Natural killer cell (primary cell): Measurements from ENCODE around the gene KCNIP2. TPM values are rescaled to one million over a fixed set of nuclear protein-coding genes. Genes with fewer than 3 reads are reported as not detected.

ENCODE experiments used
- ATAC-seq, 3 donors: fragments of 150-1000 bp in 2 of 3; fragments of 200-7000 bp in 1 of 3; cut with Tn5 transposase; 1 replicate in 1 of 3; 2 replicates in 2 of 3; pipeline ENCODE4 v1.10.0; 2021; ENCODE audit warnings: mild to moderate bottlenecking in 2 of 3, moderate library complexity in 2 of 3
- DNase-seq, 2 donors: peaks; one replicate each; pipeline versions ENCODE4 v3.0.0 to v3.0.0-alpha.2; 2013 to 2021; ENCODE audit warnings: mixed read lengths in 1 of 2
- H3K27ac ChIP-seq: one replicate; pipeline ENCODE4 v1.5.1; 2013; ENCODE audit warnings: mild to moderate bottlenecking, low read length
- H3K27me3 ChIP-seq: one replicate; pipeline ENCODE4 v1.6.1; 2013; ENCODE audit warnings: low read length; ENCODE audit not compliant: control insufficient read depth, insufficient read depth
- H3K36me3 ChIP-seq: one replicate; pipeline ENCODE4 v1.6.1; 2013; ENCODE audit warnings: low read length; ENCODE audit not compliant: control insufficient read depth, insufficient read depth
- H3K4me1 ChIP-seq: one replicate; pipeline ENCODE4 v1.6.1; 2013; ENCODE audit warnings: low read length; ENCODE audit not compliant: control insufficient read depth, insufficient read depth
- H3K4me3 ChIP-seq: one replicate; pipeline ENCODE4 v1.5.1; 2013; ENCODE audit warnings: low read length
- H3K9me3 ChIP-seq: one replicate; pipeline ENCODE4 v1.6.1; 2013; ENCODE audit warnings: low read length; ENCODE audit not compliant: control insufficient read depth, insufficient read depth
- H3K27ac Mint-ChIP-seq, 2 donors: one replicate each; pipeline ENCODE4 v1.8.0; 2022; ENCODE audit warnings: mild to moderate bottlenecking in 2 of 2, mixed read lengths in 2 of 2, moderate library complexity in 1 of 2
- H3K27me3 Mint-ChIP-seq, 2 donors: one replicate each; pipeline ENCODE4 v1.8.0; 2022; ENCODE audit warnings: low read depth in 2 of 2, mixed read lengths in 2 of 2
- H3K36me3 Mint-ChIP-seq: one replicate; pipeline ENCODE4 v1.8.0; 2022; ENCODE audit warnings: mixed read lengths
- H3K4me1 Mint-ChIP-seq, 2 donors: one replicate each; pipeline ENCODE4 v1.8.0; 2022; ENCODE audit warnings: mixed read lengths in 2 of 2
- H3K4me3 Mint-ChIP-seq: one replicate; pipeline ENCODE4 v1.8.0; 2022; ENCODE audit warnings: mild to moderate bottlenecking, moderate library complexity, mixed read lengths
- H3K9me3 Mint-ChIP-seq, 2 donors: one replicate each; pipeline ENCODE4 v1.8.0; 2022; ENCODE audit warnings: mixed read lengths in 2 of 2
- WGBS: methylation state at CpG from one replicate; pipeline ENCODE4 v1.1.7; 2013; ENCODE audit warnings: missing lambda C conversion rate; ENCODE audit not compliant: insufficient coverage; 5-methylcytosine and 5-hydroxymethylcytosine counted together
- intact Hi-C: fragments of 100-400 bp; cut with micrococcal nuclease; formaldehyde crosslinking; loops from one replicate; pipeline ENCODE4 v1.14.2; 2022
- total RNA-seq, 4 donors: library from RNA; stranded (reverse); fragments of 120-200 nt in 1 of 4; gene quantifications; one replicate each; pipeline versions ENCODE4 v1.2.3 to v1.2.4, GENCODE V29; 2013 to 2022
- TF ChIP-seq, protein P1 (sequence below): fragments of 200-600 bp; IDR thresholded peaks from one replicate; pipeline ENCODE4 v1.8.0; 2022; ENCODE audit warnings: antibody characterized with exemption

Gene KCNIP2
- total RNA-seq, 3 donors from 2014 or later (not counting 1 experiment from before 2014, with no cell fraction given), result 0.97 to 2.0 (median 1.6) TPM

DNA sequence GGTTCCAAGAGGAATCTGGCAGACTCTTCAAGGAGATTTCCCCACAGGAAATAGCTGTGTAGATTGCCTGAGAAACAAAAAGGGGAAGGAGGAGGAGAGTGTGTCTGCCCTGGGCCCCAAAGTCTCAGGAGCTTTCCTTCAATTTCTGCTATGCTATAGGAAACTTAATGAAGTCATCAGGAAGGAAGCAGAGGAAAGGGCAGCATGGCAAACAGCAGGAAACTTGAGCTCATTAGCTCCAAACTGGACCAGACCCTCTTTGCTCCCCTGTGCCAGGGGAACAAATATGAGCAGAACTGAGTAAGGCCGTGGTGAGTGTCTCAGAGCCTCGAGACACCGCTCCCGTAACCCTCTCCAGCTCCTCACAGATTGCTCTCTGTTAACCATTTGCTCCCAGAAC lies 4.8 kb upstream of the KCNIP2 start:
- Histone ChIP-seq H3K27ac (no peak overlapping the region), H3K27me3 (no peaks in the 10 kb centered on the region), H3K36me3 (peaks cover 21% of the 10 kb centered on the region), H3K4me1 (peaks cover 9% of the 10 kb centered on the region), H3K9me3 (no peaks in the 10 kb centered on the region), H3K4me3 (no peak overlapping the region)
- H3K27me3 Mint-ChIP-seq, result peaks cover 6 to 8% of the 10 kb centered on the region in 2 donors
- H3K4me3 Mint-ChIP-seq, result no peak overlapping the region
- DNase-seq (no peak), ATAC-seq (no peak)
- H3K4me1 Mint-ChIP-seq, result peaks cover 11 to 17% of the 10 kb centered on the region in 2 donors
- TF ChIP-seq, protein P1, sequence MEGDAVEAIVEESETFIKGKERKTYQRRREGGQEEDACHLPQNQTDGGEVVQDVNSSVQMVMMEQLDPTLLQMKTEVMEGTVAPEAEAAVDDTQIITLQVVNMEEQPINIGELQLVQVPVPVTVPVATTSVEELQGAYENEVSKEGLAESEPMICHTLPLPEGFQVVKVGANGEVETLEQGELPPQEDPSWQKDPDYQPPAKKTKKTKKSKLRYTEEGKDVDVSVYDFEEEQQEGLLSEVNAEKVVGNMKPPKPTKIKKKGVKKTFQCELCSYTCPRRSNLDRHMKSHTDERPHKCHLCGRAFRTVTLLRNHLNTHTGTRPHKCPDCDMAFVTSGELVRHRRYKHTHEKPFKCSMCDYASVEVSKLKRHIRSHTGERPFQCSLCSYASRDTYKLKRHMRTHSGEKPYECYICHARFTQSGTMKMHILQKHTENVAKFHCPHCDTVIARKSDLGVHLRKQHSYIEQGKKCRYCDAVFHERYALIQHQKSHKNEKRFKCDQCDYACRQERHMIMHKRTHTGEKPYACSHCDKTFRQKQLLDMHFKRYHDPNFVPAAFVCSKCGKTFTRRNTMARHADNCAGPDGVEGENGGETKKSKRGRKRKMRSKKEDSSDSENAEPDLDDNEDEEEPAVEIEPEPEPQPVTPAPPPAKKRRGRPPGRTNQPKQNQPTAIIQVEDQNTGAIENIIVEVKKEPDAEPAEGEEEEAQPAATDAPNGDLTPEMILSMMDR, result no peak
- no peaks in the 10 kb centered on the region for H3K9me3 Mint-ChIP-seq
- no peaks in the 10 kb centered on the region for H3K36me3 Mint-ChIP-seq
- WGBS, result 88% methylated on average over 4 of the region's 4 CpGs
- no peak overlapping the region for H3K27ac Mint-ChIP-seq
- intact Hi-C loops, result no loop called here

GRCh38 chr10:101845893-101846292 lies 2.3 kb upstream of the KCNIP2 start:
- Histone ChIP-seq H3K27me3 (no peaks in the 10 kb centered on the region), H3K4me1 (peaks cover 18% of the 10 kb centered on the region), H3K4me3 (no peak overlapping the region), H3K27ac (no peak overlapping the region), H3K36me3 (peaks cover 14% of the 10 kb centered on the region), H3K9me3 (no peaks in the 10 kb centered on the region)
- intact Hi-C loops, result no loop called here
- H3K4me1 Mint-ChIP-seq, result peaks cover 12 to 27% of the 10 kb centered on the region in 2 donors
- 100% methylated on average over 3 of the region's 3 CpGs for WGBS
- H3K27ac Mint-ChIP-seq, result no peak overlapping the region
- no peaks in the 10 kb centered on the region for H3K9me3 Mint-ChIP-seq
- H3K27me3 Mint-ChIP-seq, result peaks cover 9 to 15% of the 10 kb centered on the region in 2 donors
- no peak overlapping the region for H3K4me3 Mint-ChIP-seq
- no peaks in the 10 kb centered on the region for H3K36me3 Mint-ChIP-seq
- TF ChIP-seq, protein P1, result no peak
- DNase-seq (no peak), ATAC-seq (no peak)

DNA sequence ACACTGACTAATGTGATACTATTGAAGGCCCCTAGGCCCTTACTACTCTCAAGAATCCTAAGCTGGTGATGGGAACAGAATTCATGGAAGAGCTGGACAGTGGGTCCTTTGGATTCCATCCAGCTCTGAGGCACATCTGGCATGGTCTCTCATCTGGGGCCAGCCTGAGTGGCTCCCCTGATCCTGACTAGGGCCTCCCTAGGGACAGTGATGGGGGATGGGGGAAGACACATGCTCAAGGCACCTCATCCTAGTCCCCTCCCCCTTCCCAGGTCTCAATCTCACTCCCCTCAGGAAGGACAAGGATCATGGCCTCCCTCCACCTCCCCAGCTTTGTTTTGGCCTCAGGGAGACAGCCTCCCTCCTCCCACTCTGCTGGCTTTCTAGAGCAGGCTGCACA lies 1.8 kb downstream of the KCNIP2 start:
- Histone ChIP-seq H3K9me3 (no peaks in the 10 kb centered on the region), H3K36me3 (peaks cover under 1% of the 10 kb centered on the region), H3K27me3 (peaks cover 2% of the 10 kb centered on the region), H3K4me3 (no peak overlapping the region), H3K27ac (no peak overlapping the region), H3K4me1 (peaks cover 37% of the 10 kb centered on the region)
- no peak overlapping the region for H3K27ac Mint-ChIP-seq
- DNase-seq (no peak), ATAC-seq (no peak)
- H3K9me3 Mint-ChIP-seq, result no peaks in the 10 kb centered on the region
- H3K4me1 Mint-ChIP-seq, result peaks cover 14 to 45% of the 10 kb centered on the region in 2 donors
- no peaks in the 10 kb centered on the region for H3K36me3 Mint-ChIP-seq
- TF ChIP-seq, protein P1, result no peak
- H3K4me3 Mint-ChIP-seq, result peak overlapping the region; percentile 1
- H3K27me3 Mint-ChIP-seq, result peaks cover 13 to 15% of the 10 kb centered on the region in 2 donors
- intact Hi-C loops, result no loop called here
